Right atrium auricular region (tissue), 2 donors: ENCODE measurements around the gene PSMB3. TPM values are rescaled to one million over a fixed set of nuclear protein-coding genes. Genes with fewer than 3 reads are reported as not detected.
"Not testable (repeated sequence)": the region's sequence is repeated elsewhere in the genome, so short reads cannot be mapped to it uniquely, and the experiment has no call there.

Source experiments
- DNase-seq: peaks from one replicate; pipeline ENCODE4 v3.0.0-alpha.2; 2019; ENCODE audit warnings: low spot score
- H3K27ac ChIP-seq, 2 donors: fragments of 200-600 bp; sonication (generic); 1 replicate in 1 of 2; 2 replicates in 1 of 2; pipeline ENCODE4 v1.5.1; 2016 to 2019
- H3K27me3 ChIP-seq, 2 donors: fragments of 200-600 bp; sonication (generic); one replicate each; pipeline versions ENCODE4 v1.5.1 to v1.6.0; 2017 to 2019
- H3K36me3 ChIP-seq: fragments of 200-600 bp; sonication (generic); one replicate; pipeline ENCODE4 v1.5.1; 2016
- H3K4me1 ChIP-seq, 2 donors: fragments of 200-600 bp; sonication (generic); one replicate each; pipeline versions ENCODE4 v1.5.1 to v1.6.0; 2017 to 2019
- H3K4me3 ChIP-seq, 2 donors: fragments of 200-600 bp; sonication (generic); 1 replicate in 1 of 2; 2 replicates in 1 of 2; pipeline ENCODE4 v1.5.1; 2017 to 2019; ENCODE audit warnings: mild to moderate bottlenecking in 1 of 2, moderate library complexity in 1 of 2
- H3K9me3 ChIP-seq, 2 donors: fragments of 200-600 bp; sonication (generic); one replicate each; pipeline ENCODE4 v1.5.1; 2019
- CTCF ChIP-seq, 2 donors: fragments of 200-600 bp; sonication (generic); IDR thresholded peaks; one replicate each; pipeline ENCODE4 v1.5.1; 2019; ENCODE audit warnings: antibody characterized with exemption in 2 of 2
- total RNA-seq, 2 donors: library from RNA; depleted of rRNA; stranded (reverse); fragments of >200 nt; gene quantifications; one replicate each; pipeline ENCODE4 v1.1.0, GENCODE V29; 2016

The PSMB3 gene
- total RNA-seq, 2 donors from 2014 or later, result 185 to 200 TPM

GRCh38 chr17:38773258-38773657 lies 20.7 kb downstream of the PSMB3 start:
- TF ChIP-seq CTCF (IDR thresholded peaks at IDR 0.05), result no peak
- Histone ChIP-seq H3K36me3 (peaks cover 96% of the 10 kb centered on the region), H3K4me1 (peaks cover 0 to 5% of the 10 kb centered on the region in 2 donors), H3K4me3 (no peak overlapping the region), H3K27me3 (no peaks in the 10 kb centered on the region), H3K9me3 (no peaks in the 10 kb centered on the region), H3K27ac (no peak overlapping the region)
- DNase-seq, result no peak

- H3K27ac ChIP-seq, result no peak overlapping the region
- H3K9me3 ChIP-seq, result no peaks in the 10 kb centered on the region
- no peak for TF ChIP-seq CTCF (IDR thresholded peaks at IDR 0.05)
- DNase-seq, result no peak
- no peaks in the 10 kb centered on the region for H3K27me3 ChIP-seq
- no peak overlapping the region for H3K4me3 ChIP-seq
- H3K36me3 ChIP-seq, result peaks cover 97% of the 10 kb centered on the region
- no peaks in the 10 kb centered on the region for H3K4me1 ChIP-seq
Measured at GRCh38 chr17:38777641-38778250, 25.2 kb downstream of the PSMB3 start.

- no peaks in the 10 kb centered on the region for H3K27me3 ChIP-seq
- H3K36me3 ChIP-seq, result peaks cover 99% of the 10 kb centered on the region
- no peaks in the 10 kb centered on the region for H3K4me1 ChIP-seq
- no peaks in the 10 kb centered on the region for H3K9me3 ChIP-seq
- TF ChIP-seq CTCF (IDR thresholded peaks at IDR 0.05), result no peak
- no peak for DNase-seq
- no peak overlapping the region for H3K27ac ChIP-seq
- no peak overlapping the region for H3K4me3 ChIP-seq
Measured at GRCh38 chr17:38779965-38780752, 27.6 kb downstream of the PSMB3 start.

- Histone ChIP-seq H3K4me1 (no peaks in the 10 kb centered on the region), H3K36me3 (peaks cover 87% of the 10 kb centered on the region), H3K4me3 (no peak overlapping the region), H3K9me3 (no peaks in the 10 kb centered on the region), H3K27me3 (no peaks in the 10 kb centered on the region), H3K27ac (no peak overlapping the region)
- TF ChIP-seq CTCF (IDR thresholded peaks at IDR 0.05), result no peak
- no peak for DNase-seq
Measured at GRCh38 chr17:38783227-38783626, 30.7 kb downstream of the PSMB3 start.

- Histone ChIP-seq H3K4me3 (no peak overlapping the region), H3K4me1 (peaks cover 0 to 16% of the 10 kb centered on the region in 2 donors), H3K36me3 (peaks cover 56% of the 10 kb centered on the region), H3K27ac (no peak overlapping the region), H3K9me3 (no peaks in the 10 kb centered on the region), H3K27me3 (no peaks in the 10 kb centered on the region)
- DNase-seq, result no peak
- TF ChIP-seq CTCF (IDR thresholded peaks at IDR 0.05), result no peak
Measured at GRCh38 chr17:38786372-38786771, 33.8 kb downstream of the PSMB3 start.

- H3K27ac ChIP-seq, H3K9me3 ChIP-seq, H3K27me3 ChIP-seq, DNase-seq, H3K4me3 ChIP-seq: not testable (repeated sequence)
- Histone ChIP-seq H3K36me3 (peaks cover 39% of the 10 kb centered on the region), H3K4me1 (peaks cover 0 to 16% of the 10 kb centered on the region in 2 donors)
Measured at GRCh38 chr17:38787999-38788398, 35.5 kb downstream of the PSMB3 start.
